BJ (cell line): Measurements from ENCODE around the gene FTO. TPM values are rescaled to one million over a fixed set of nuclear protein-coding genes. Genes with fewer than 3 reads are reported as not detected.

ENCODE experiments used
- CTCF ChIA-PET: fragments of 350-600 bp; formaldehyde crosslinking; extraction: SDS; loops from one replicate; lab custom pipeline; 2021; ENCODE audit warnings: antibody characterized with exemption, inconsistent platforms; lab: Yijun Ruan, JAX
- POLR2A ChIA-PET: fragments of 300-600 bp; sonication (Branson Sonifier 250); formaldehyde crosslinking; extraction: SDS; loops from one replicate; lab custom pipeline; 2021; ENCODE audit warnings: antibody characterized with exemption; lab: Charles Lee
- DNase-seq: peaks from one replicate; pipeline ENCODE4 v3.0.0-alpha.2; 2011; ENCODE audit warnings: low read depth
- H3K27me3 ChIP-seq: 2 replicates; pipeline ENCODE4 v1.6.0; 2011; ENCODE audit warnings: low read length; ENCODE audit not compliant: control insufficient read depth, insufficient read depth
- H3K36me3 ChIP-seq: 2 replicates; pipeline ENCODE4 v1.5.1; 2011; ENCODE audit warnings: low read length; ENCODE audit not compliant: control insufficient read depth, insufficient read depth
- H3K4me3 ChIP-seq: 2 replicates; pipeline ENCODE4 v1.5.1; 2011; ENCODE audit warnings: low read depth, mild to moderate bottlenecking, control low read depth, low read length
- polyA plus RNA-seq: library from polyadenylated mRNA; depleted of rRNA; stranded (reverse); fragments of >200 nt; gene quantifications from 2 replicates; pipeline ENCODE4 v1.2.3, GENCODE V29; 2011
- TF ChIP-seq, protein P1 (sequence below): IDR thresholded peaks from 2 replicates; pipeline ENCODE4 v1.5.1; 2011; ENCODE audit warnings: low read depth, mild to moderate bottlenecking, control low read depth, inconsistent platforms, low read length, moderate library complexity; ENCODE audit not compliant: insufficient read depth

Gene FTO
- polyA plus RNA-seq, 1 experiment: 86.3 TPM

DNA sequence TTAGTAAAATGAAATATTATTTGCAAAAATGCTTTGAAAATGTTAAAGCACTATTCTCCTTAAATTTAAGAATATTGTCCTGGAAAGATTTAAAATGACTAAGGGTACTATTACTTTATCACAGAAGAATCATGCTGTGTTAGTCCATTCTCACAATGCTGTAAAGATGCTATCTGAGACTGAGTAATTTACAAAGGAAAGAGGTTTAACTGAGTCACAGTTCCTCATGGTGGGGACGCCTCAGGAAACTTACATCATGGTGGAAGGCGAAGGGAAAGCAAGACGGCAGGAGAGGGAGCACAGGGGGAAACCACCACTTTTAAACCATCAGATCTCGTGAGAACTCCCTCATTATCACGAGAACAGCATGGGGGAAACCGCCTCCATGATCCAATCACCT lies 337.0 kb downstream of the FTO start:
- H3K36me3 ChIP-seq: no peaks in the 10 kb centered on the region
- no peak for DNase-seq
- POLR2A ChIA-PET: no interaction called here
- no peak overlapping the region for H3K4me3 ChIP-seq
- no peaks in the 10 kb centered on the region for H3K27me3 ChIP-seq
- TF ChIP-seq, protein P1, sequence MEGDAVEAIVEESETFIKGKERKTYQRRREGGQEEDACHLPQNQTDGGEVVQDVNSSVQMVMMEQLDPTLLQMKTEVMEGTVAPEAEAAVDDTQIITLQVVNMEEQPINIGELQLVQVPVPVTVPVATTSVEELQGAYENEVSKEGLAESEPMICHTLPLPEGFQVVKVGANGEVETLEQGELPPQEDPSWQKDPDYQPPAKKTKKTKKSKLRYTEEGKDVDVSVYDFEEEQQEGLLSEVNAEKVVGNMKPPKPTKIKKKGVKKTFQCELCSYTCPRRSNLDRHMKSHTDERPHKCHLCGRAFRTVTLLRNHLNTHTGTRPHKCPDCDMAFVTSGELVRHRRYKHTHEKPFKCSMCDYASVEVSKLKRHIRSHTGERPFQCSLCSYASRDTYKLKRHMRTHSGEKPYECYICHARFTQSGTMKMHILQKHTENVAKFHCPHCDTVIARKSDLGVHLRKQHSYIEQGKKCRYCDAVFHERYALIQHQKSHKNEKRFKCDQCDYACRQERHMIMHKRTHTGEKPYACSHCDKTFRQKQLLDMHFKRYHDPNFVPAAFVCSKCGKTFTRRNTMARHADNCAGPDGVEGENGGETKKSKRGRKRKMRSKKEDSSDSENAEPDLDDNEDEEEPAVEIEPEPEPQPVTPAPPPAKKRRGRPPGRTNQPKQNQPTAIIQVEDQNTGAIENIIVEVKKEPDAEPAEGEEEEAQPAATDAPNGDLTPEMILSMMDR: no peak
- CTCF ChIA-PET: no interaction called here

GRCh38 chr16:54048586-54049495 lies 344.9 kb downstream of the FTO start:
- CTCF ChIA-PET: interaction anchor here (0.6 kb wide), 1 partner anchor 96 kb away, joined by 3 read pairs; no protein-coding TSS in a partner anchor
- POLR2A ChIA-PET: no interaction called here

DNA sequence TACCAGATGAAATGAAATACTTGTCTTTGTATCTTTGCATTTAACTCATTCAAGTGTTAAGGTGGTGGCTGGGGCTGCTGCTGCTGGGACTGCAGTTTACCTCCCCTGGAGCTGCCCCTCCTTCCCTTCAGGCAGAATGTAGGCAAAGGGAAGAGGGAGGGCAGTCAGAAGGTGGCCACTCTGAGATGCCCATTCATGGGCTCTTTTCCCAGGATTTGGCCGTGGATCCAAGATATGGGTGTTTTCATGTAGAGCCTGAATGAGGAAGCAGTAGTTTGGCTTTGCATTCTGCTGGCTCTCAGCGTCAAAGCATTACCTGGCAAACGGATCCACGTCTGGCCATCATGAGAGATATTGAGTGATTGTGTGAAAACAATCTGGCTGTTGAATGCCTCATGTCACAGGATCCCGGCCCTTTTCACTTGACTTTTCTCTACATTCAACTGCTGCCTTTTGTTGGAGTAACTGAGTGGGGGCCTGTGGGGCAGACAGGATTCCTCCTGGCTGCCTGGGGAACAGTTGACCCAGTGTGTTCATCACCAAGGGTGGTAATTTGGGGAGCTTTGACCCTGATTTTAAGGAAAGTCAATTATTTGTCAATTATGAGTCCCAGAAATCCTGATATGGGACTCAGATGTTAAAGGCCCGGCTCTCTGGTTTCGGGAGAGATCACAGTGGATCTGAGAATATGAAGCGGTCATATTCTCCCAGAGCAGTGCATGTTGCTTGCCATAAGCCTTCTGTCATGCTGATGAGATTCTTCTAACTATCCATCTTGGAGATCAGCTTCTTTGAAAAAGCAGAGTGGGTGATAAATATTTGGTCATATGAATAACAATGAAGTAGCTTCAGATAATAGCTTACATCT lies 345.9 kb downstream of the FTO start:
- Histone ChIP-seq H3K36me3 (no peaks in the 10 kb centered on the region), H3K4me3 (no peak overlapping the region), H3K27me3 (no peaks in the 10 kb centered on the region)
- TF ChIP-seq, protein P1: no peak
- ChIA-PET POLR2A (no interaction called here), CTCF (interaction anchor here (0.7 kb wide), 1 partner anchor 1023 kb away, joined by 3 read pairs; no protein-coding TSS in a partner anchor)
- DNase-seq: no peak

More at GRCh38 chr16:54048586-54049495, 344.9 kb downstream of the FTO start:
- TF ChIP-seq, protein P1: no peak
- no peak for DNase-seq
- no peak overlapping the region for H3K4me3 ChIP-seq
- no peaks in the 10 kb centered on the region for H3K36me3 ChIP-seq
- H3K27me3 ChIP-seq: no peaks in the 10 kb centered on the region

- ChIA-PET CTCF (interaction anchor here (0.7 to 2.1 kb wide), 2 partner anchors 14 to 1024 kb away, joined by 3 to 5 read pairs; no protein-coding TSS in a partner anchor), POLR2A (no interaction called here)
- Histone ChIP-seq H3K36me3 (no peaks in the 10 kb centered on the region), H3K27me3 (no peaks in the 10 kb centered on the region), H3K4me3 (no peak overlapping the region)
- no peak for DNase-seq
- TF ChIP-seq, protein P1: no peak
These were observed 346.7 kb downstream of the FTO start for GRCh38 chr16:54050459-54051210.
